Peyer's patch (tissue), 4 donors: Measurements from ENCODE around the gene EEF2K. TPM values are rescaled to one million over a fixed set of nuclear protein-coding genes. Genes with fewer than 3 reads are reported as not detected.

ENCODE experiments used
- DNase-seq, 3 donors: peaks; one replicate each; pipeline ENCODE4 v3.0.0-alpha.2; 2017 to 2019
- H3K27ac ChIP-seq, 4 donors: fragments of 200-600 bp; sonication (generic); one replicate each; pipeline ENCODE4 v1.5.1; 2016 to 2019
- H3K27me3 ChIP-seq, 2 donors: fragments of 200-600 bp; sonication (generic); one replicate each; pipeline ENCODE4 v1.5.1; 2019
- H3K36me3 ChIP-seq, 3 donors: fragments of 200-600 bp; sonication (generic); one replicate each; pipeline ENCODE4 v1.5.1; 2016 to 2019
- H3K4me1 ChIP-seq, 4 donors: fragments of 200-600 bp; sonication (generic); one replicate each; pipeline ENCODE4 v1.5.1; 2016 to 2019
- H3K4me3 ChIP-seq, 4 donors: fragments of 200-600 bp; sonication (generic); 1 replicate in 3 of 4; 2 replicates in 1 of 4; pipeline ENCODE4 v1.5.1; 2016 to 2019; ENCODE audit warnings: mild to moderate bottlenecking in 1 of 4
- H3K9me3 ChIP-seq, 4 donors: fragments of 200-600 bp; sonication (generic); one replicate each; pipeline ENCODE4 v1.5.1; 2016 to 2019; ENCODE audit warnings: mild to moderate bottlenecking in 1 of 4
- POLR2A ChIP-seq, 2 donors: fragments of 450-650 bp; IDR thresholded peaks; one replicate each; pipeline ENCODE4 v1.5.1; 2017; ENCODE audit warnings: antibody characterized with exemption in 2 of 2, mild to moderate bottlenecking in 2 of 2, moderate library complexity in 2 of 2
- total RNA-seq, 4 donors: library from RNA; depleted of rRNA; stranded (reverse); fragments of >200 nt; gene quantifications; one replicate each; pipeline ENCODE4 v1.1.0, GENCODE V29; 2016
- TF ChIP-seq, protein P1 (sequence below), 6 experiments: fragments of 450-650 bp in 4 of 6; fragments of 200-600 bp in 2 of 6; sonication (generic) in 1 of 6; IDR thresholded peaks; one replicate each; pipeline ENCODE4 v1.5.1; 2017 to 2019; ENCODE audit warnings: antibody characterized with exemption in 6 of 6, mild to moderate bottlenecking in 3 of 6, moderate library complexity in 1 of 6

Gene EEF2K
- total RNA-seq, 4 donors from 2014 or later, result 26.9 to 46.4 (median 36.1) TPM

DNA sequence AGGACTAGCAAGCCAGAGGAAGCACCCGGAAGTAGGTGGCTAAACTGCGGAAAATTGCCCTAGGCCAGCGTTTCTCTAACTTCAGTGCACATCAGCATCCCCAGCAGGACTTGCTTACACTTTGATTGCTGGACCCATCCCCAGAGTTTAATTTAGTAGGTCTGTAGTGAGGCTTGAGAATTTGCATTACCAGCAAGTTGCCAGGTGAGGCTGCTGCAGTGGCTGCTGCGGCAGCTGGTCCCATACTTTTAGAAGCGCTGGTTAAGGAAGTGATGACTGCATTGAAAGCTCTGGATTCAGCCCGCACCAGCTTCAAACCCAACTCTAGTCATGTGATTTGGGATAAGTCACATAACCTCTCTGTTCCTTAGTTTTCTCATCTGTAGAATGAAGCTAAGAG, 4.2 kb downstream of the EEF2K start:
- Histone ChIP-seq H3K27ac (no peak overlapping the region), H3K4me3 (no peak overlapping the region), H3K9me3 (no peaks in the 10 kb centered on the region), H3K27me3 (no peaks in the 10 kb centered on the region), H3K4me1 (peaks cover 0 to 27% (median 5%) of the 10 kb centered on the region in 4 donors), H3K36me3 (peaks cover 0 to 12% (median 0%) of the 10 kb centered on the region in 3 donors)
- no peak for TF ChIP-seq POLR2A (IDR thresholded peaks at IDR 0.05)
- TF ChIP-seq, protein P1, sequence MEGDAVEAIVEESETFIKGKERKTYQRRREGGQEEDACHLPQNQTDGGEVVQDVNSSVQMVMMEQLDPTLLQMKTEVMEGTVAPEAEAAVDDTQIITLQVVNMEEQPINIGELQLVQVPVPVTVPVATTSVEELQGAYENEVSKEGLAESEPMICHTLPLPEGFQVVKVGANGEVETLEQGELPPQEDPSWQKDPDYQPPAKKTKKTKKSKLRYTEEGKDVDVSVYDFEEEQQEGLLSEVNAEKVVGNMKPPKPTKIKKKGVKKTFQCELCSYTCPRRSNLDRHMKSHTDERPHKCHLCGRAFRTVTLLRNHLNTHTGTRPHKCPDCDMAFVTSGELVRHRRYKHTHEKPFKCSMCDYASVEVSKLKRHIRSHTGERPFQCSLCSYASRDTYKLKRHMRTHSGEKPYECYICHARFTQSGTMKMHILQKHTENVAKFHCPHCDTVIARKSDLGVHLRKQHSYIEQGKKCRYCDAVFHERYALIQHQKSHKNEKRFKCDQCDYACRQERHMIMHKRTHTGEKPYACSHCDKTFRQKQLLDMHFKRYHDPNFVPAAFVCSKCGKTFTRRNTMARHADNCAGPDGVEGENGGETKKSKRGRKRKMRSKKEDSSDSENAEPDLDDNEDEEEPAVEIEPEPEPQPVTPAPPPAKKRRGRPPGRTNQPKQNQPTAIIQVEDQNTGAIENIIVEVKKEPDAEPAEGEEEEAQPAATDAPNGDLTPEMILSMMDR (IDR thresholded peaks at IDR 0.05), result no peak
- DNase-seq, result no peak

DNA sequence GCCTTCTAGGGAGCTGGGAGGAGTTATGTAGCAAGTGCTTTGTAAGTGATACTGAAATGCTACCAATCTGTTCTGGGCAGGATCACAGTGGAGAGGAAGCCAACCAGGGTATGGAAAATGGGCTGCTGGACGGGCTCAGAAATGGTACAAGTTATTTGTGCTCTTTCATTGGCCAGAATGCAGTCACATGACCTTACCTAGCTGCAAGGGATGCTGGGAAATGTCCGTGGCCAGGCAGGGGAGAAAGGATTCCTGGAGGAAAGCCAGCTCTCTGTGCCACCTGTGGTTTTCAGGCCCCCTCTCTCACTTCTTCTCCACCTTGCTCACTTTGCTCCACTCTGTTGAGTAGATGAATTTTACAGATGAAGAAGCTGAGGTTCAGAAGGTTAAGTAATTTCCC, 4.8 kb downstream of the EEF2K start:
- peaks cover 0 to 27% (median 4%) of the 10 kb centered on the region in 4 donors for H3K4me1 ChIP-seq
- H3K27me3 ChIP-seq, result no peaks in the 10 kb centered on the region
- H3K9me3 ChIP-seq, result no peaks in the 10 kb centered on the region
- no peak overlapping the region for H3K4me3 ChIP-seq
- DNase-seq, result no peak
- H3K27ac ChIP-seq, result no peak overlapping the region
- peaks cover 0 to 12% (median 0%) of the 10 kb centered on the region in 3 donors for H3K36me3 ChIP-seq
- TF ChIP-seq, protein P1 (IDR thresholded peaks at IDR 0.05), result no peak
- TF ChIP-seq POLR2A (IDR thresholded peaks at IDR 0.05), result no peak

- H3K4me3 ChIP-seq, result no peak overlapping the region
- H3K36me3 ChIP-seq, result peaks cover 0 to 12% (median 0%) of the 10 kb centered on the region in 3 donors
- H3K27ac ChIP-seq, result no peak overlapping the region
- no peak for DNase-seq
- TF ChIP-seq, protein P1 (IDR thresholded peaks at IDR 0.05), result no peak
- TF ChIP-seq POLR2A (IDR thresholded peaks at IDR 0.05), result no peak
- no peaks in the 10 kb centered on the region for H3K9me3 ChIP-seq
- peaks cover 0 to 15% (median 3%) of the 10 kb centered on the region in 4 donors for H3K4me1 ChIP-seq
- no peaks in the 10 kb centered on the region for H3K27me3 ChIP-seq
These were observed 7.2 kb downstream of the EEF2K start for GRCh38 chr16:22213236-22213635.

GRCh38 chr16:22213801-22214200, 7.7 kb downstream of the EEF2K start:
- TF ChIP-seq POLR2A (IDR thresholded peaks at IDR 0.05), result no peak
- TF ChIP-seq, protein P1 (IDR thresholded peaks at IDR 0.05), result no peak
- no peaks in the 10 kb centered on the region for H3K9me3 ChIP-seq
- no peaks in the 10 kb centered on the region for H3K27me3 ChIP-seq
- peaks cover 0 to 9% (median 6%) of the 10 kb centered on the region in 4 donors for H3K4me1 ChIP-seq
- no peak for DNase-seq
- H3K4me3 ChIP-seq, result no peak overlapping the region
- no peak overlapping the region for H3K27ac ChIP-seq
- peaks cover 0 to 12% (median 0%) of the 10 kb centered on the region in 3 donors for H3K36me3 ChIP-seq

GRCh38 chr16:22214402-22214801, 8.3 kb downstream of the EEF2K start:
- Histone ChIP-seq H3K9me3 (no peaks in the 10 kb centered on the region), H3K4me3 (no peak overlapping the region), H3K27ac (no peak overlapping the region), H3K4me1 (peaks cover 0 to 8% (median 3%) of the 10 kb centered on the region in 4 donors), H3K27me3 (no peaks in the 10 kb centered on the region), H3K36me3 (peaks cover 0 to 12% (median 0%) of the 10 kb centered on the region in 3 donors)
- no peak for TF ChIP-seq POLR2A (IDR thresholded peaks at IDR 0.05)
- TF ChIP-seq, protein P1 (IDR thresholded peaks at IDR 0.05), result no peak
- no peak for DNase-seq

DNA sequence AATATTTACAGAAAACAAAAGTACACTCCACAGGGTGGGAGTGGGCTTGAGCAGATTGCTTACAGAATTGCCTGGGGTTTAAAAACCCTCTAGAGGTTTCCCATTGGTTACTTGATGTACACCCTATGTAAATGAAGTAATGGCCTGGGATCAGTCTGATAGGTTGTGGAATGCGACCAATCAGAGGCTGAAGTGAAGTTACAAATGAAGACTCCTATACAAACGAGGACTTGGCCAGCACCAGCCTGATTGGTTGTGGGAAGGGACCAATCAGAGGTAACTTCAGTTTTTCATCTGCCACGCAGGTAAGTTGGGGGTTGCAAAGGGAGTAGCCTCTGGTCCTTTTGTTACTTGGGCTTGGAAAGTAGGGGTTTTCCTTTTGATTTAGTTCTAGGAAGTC, 8.8 kb downstream of the EEF2K start:
- H3K4me1 ChIP-seq, result peaks cover 0 to 8% (median 3%) of the 10 kb centered on the region in 4 donors
- TF ChIP-seq POLR2A (IDR thresholded peaks at IDR 0.05), result no peak
- TF ChIP-seq, protein P1 (IDR thresholded peaks at IDR 0.05), result no peak

More for the DNA sequence above, 8.8 kb downstream of the EEF2K start:
- Histone ChIP-seq H3K27ac (no peak overlapping the region), H3K9me3 (no peaks in the 10 kb centered on the region), H3K4me3 (no peak overlapping the region), H3K27me3 (no peaks in the 10 kb centered on the region), H3K36me3 (peaks cover 0 to 12% (median 0%) of the 10 kb centered on the region in 3 donors)
- no peak for DNase-seq
